ENCODE measurements around the gene MYLK3. TPM values are rescaled to one million over a fixed set of nuclear protein-coding genes. Genes with fewer than 3 reads are reported as not detected.

The MYLK3 gene
- total RNA-seq, 1 donor from 2014 or later, result 0.33 TPM

DNA sequence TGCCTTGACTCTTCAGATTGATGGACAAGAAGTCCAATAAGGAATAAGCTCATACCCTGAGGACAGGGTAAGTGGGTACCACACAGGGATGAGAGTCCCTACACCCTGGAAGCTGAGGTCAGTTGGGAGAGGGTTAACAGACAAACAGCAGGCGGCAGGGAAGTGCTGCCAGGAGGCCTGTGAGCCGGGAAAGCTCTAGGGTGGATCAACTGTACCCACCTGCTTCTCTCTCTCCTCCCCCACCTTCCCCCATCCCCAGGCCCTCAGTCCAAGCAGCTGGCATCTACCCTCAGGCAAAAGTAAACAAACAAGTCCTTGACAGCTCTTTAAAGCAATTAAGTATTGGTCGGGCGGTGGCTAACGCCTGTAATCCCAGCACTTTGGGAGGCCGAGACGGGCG lies 20.7 kb upstream of the MYLK3 start:
- H3K4me1 Mint-ChIP-seq, result no peaks in the 10 kb centered on the region
- H3K9me3 Mint-ChIP-seq, result no peaks in the 10 kb centered on the region
- no peak overlapping the region for H3K4me3 Mint-ChIP-seq
- no peak for DNase-seq (ENCODE audit: low read depth, low spot score)
- no peak overlapping the region for H3K27ac Mint-ChIP-seq (ENCODE audit: unreplicated experiment)
- TF ChIP-seq, protein P1, sequence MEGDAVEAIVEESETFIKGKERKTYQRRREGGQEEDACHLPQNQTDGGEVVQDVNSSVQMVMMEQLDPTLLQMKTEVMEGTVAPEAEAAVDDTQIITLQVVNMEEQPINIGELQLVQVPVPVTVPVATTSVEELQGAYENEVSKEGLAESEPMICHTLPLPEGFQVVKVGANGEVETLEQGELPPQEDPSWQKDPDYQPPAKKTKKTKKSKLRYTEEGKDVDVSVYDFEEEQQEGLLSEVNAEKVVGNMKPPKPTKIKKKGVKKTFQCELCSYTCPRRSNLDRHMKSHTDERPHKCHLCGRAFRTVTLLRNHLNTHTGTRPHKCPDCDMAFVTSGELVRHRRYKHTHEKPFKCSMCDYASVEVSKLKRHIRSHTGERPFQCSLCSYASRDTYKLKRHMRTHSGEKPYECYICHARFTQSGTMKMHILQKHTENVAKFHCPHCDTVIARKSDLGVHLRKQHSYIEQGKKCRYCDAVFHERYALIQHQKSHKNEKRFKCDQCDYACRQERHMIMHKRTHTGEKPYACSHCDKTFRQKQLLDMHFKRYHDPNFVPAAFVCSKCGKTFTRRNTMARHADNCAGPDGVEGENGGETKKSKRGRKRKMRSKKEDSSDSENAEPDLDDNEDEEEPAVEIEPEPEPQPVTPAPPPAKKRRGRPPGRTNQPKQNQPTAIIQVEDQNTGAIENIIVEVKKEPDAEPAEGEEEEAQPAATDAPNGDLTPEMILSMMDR (conservative IDR thresholded peaks at IDR 0.05), result no peak
- H3K27me3 Mint-ChIP-seq (ENCODE audit: low read depth), result no peaks in the 10 kb centered on the region
- H3K36me3 Mint-ChIP-seq (ENCODE audit: low read depth), result no peaks in the 10 kb centered on the region

DNA sequence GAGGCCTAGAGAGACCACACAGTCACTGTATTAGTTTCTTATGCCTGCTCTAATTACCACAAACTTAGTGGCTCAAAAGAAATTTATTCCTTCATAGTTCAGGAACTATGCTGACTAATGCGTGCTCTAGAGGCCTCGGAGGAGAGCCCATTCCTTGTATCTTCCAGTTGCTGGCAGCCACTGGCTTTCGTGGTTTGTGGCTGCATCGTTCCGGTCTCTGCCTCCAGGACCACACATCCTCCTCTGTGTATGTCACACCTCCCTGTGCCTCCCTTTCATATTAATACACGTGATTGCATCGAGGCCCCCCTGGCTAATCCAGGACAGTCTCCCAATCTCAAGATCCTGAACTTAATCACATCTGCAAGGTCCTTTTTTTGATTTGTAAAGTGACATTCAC lies 16.9 kb upstream of the MYLK3 start:
- H3K4me3 Mint-ChIP-seq, result no peak overlapping the region
- DNase-seq (ENCODE audit: low read depth, low spot score), result no peak
- peaks cover 12% of the 10 kb centered on the region for H3K4me1 Mint-ChIP-seq
- H3K27me3 Mint-ChIP-seq (ENCODE audit: low read depth), result no peaks in the 10 kb centered on the region
- TF ChIP-seq, protein P1 (conservative IDR thresholded peaks at IDR 0.05), result no peak
- no peak overlapping the region for H3K27ac Mint-ChIP-seq (ENCODE audit: unreplicated experiment)
- H3K9me3 Mint-ChIP-seq, result no peaks in the 10 kb centered on the region
- no peaks in the 10 kb centered on the region for H3K36me3 Mint-ChIP-seq (ENCODE audit: low read depth)

DNA sequence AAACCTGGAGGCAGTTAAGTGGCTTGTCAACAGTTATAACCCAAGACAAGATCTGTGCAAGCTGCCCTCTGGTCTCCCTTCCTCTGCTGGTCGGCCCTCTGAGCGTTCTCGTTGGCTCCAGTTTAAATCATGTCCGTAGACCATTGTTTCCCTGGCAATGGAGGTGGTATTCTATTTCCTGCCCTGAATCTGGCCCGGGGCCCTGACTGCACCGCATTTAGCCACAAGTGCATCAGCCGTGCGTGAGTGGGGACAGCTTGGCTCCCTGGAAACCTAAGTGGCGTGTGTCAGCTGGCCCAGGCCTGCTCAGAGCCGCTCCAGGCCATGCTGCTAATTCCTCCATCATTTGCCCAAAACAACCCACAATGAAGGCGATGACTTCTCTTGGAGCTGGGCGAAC lies 15.0 kb upstream of the MYLK3 start:
- Mint-ChIP-seq H3K27me3 (ENCODE audit: low read depth) (no peaks in the 10 kb centered on the region), H3K4me1 (peaks cover 21% of the 10 kb centered on the region)

DNA sequence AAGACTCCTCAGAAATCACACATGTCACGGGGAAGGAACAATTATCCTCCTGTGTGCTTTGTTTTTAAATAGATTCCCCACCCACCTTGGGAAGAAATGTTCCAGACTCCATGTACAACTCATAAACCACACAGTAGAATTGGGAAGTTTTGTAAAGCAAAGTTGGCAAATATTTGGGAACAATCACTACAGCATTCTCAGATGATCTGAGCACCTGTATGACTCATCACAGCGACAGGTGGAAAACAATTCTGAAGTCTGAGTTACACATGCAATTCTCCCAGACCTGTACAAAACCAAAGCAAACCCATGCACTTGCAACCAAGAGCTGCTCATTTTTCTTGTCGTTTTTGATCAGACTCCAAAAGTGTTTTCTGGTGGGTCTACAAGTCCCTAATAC lies 14.4 kb upstream of the MYLK3 start:
- Mint-ChIP-seq H3K36me3 (ENCODE audit: low read depth) (no peaks in the 10 kb centered on the region), H3K4me3 (no peak overlapping the region), H3K27me3 (ENCODE audit: low read depth) (no peaks in the 10 kb centered on the region), H3K9me3 (no peaks in the 10 kb centered on the region), H3K4me1 (peaks cover 25% of the 10 kb centered on the region), H3K27ac (ENCODE audit: unreplicated experiment) (no peak overlapping the region)
- DNase-seq (ENCODE audit: low read depth, low spot score), result no peak
- TF ChIP-seq, protein P1 (conservative IDR thresholded peaks at IDR 0.05), result no peak

More for the DNA sequence above, 15.0 kb upstream of the MYLK3 start:
- Mint-ChIP-seq H3K4me3 (no peak overlapping the region), H3K27ac (ENCODE audit: unreplicated experiment) (peak overlapping the region; percentile 40), H3K9me3 (no peaks in the 10 kb centered on the region), H3K36me3 (ENCODE audit: low read depth) (no peaks in the 10 kb centered on the region)
- no peak for DNase-seq (ENCODE audit: low read depth, low spot score)
- TF ChIP-seq, protein P1 (conservative IDR thresholded peaks at IDR 0.05), result no peak

DNA sequence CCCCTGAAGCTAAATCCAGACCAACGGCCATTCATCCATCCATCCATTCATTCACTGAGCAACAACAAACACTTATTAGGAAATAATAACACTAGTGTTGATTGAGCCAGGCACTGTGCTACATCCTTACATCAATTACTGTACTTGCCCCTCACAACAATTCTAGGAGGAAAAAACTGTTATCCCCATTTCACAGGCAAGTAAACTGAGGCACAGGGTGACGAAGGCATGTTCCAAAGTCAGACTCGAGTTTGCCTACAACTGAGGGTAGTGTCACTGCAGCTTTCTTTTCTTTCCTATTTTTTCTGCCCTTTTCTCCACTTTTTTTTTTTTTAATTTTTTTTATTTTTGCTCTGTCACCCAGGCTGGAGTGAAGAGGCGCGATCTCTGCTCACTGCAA lies 11.2 kb upstream of the MYLK3 start:
- no peak overlapping the region for H3K27ac Mint-ChIP-seq (ENCODE audit: unreplicated experiment)
- TF ChIP-seq, protein P1 (conservative IDR thresholded peaks at IDR 0.05), result no peak
- no peak overlapping the region for H3K4me3 Mint-ChIP-seq
- no peaks in the 10 kb centered on the region for H3K9me3 Mint-ChIP-seq
- no peaks in the 10 kb centered on the region for H3K36me3 Mint-ChIP-seq (ENCODE audit: low read depth)
- H3K4me1 Mint-ChIP-seq, result peaks cover 30% of the 10 kb centered on the region
- no peak for DNase-seq (ENCODE audit: low read depth, low spot score)
- H3K27me3 Mint-ChIP-seq (ENCODE audit: low read depth), result no peaks in the 10 kb centered on the region
